ENCODE measurements around the gene RYR3.

- TF ChIP-seq CTCF (optimal IDR thresholded peaks at IDR 0.05 in 1 of 3, IDR thresholded peaks at IDR 0.05 in 1 of 3, conservative IDR thresholded peaks at IDR 0.05 in 1 of 3; ENCODE audit: extremely low read depth in 1 of 3, insufficient read depth in 2 of 3, low read length in 3 of 3) (no peak), EZH2 (IDR thresholded peaks at IDR 0.05; ENCODE audit: low read length) (no peak)
Measured at GRCh38 chr15:33865416-33865815, 554.6 kb downstream of the RYR3 start.
